MM.1S (cell line): Measurements from ENCODE around the gene MRI1.
"Not testable (repeated sequence)": the region's sequence is repeated elsewhere in the genome, so short reads cannot be mapped to it uniquely, and the experiment has no call there.

ENCODE experiments used
- DNase-seq: peaks from one replicate; pipeline ENCODE4 v3.0.0-alpha.2; 2015
- H2AFZ ChIP-seq: fragments of 300-600 bp; sonication (generic); 2 replicates; pipeline ENCODE4 v1.6.0; 2016; ENCODE audit warnings: antibody characterized with exemption, low read length
- H3F3A ChIP-seq: fragments of 300-600 bp; sonication (generic); 2 replicates; pipeline ENCODE4 v1.6.1; 2016; ENCODE audit warnings: mild to moderate bottlenecking, antibody characterized with exemption, low read length, moderate library complexity, mixed read lengths; ENCODE audit not compliant: insufficient read depth
- H3K27ac ChIP-seq: fragments of 300-600 bp; sonication (generic); 2 replicates; pipeline ENCODE4 v1.5.1; 2016; ENCODE audit warnings: mild to moderate bottlenecking, low read length
- H3K27me3 ChIP-seq: fragments of 300-600 bp; sonication (generic); replicated peaks from 2 replicates; pipeline ENCODE4 v1.6.0; 2016; ENCODE audit warnings: low read length; ENCODE audit not compliant: insufficient read depth
- H3K36me3 ChIP-seq: fragments of 300-600 bp; sonication (generic); replicated peaks from 2 replicates; pipeline ENCODE4 v1.6.1; 2016; ENCODE audit warnings: mild to moderate bottlenecking, low read length, mixed read lengths; ENCODE audit not compliant: insufficient read depth
- H3K4me1 ChIP-seq: fragments of 300-600 bp; sonication (generic); 2 replicates; pipeline ENCODE4 v1.6.1; 2016; ENCODE audit warnings: low read length, mixed read lengths
- H3K4me2 ChIP-seq: fragments of 300-600 bp; sonication (generic); 2 replicates; pipeline ENCODE4 v1.6.0; 2016; ENCODE audit warnings: low read depth, low read length
- H3K4me3 ChIP-seq: fragments of 300-600 bp; sonication (generic); 2 replicates; pipeline ENCODE4 v1.5.1; 2016; ENCODE audit warnings: low read length, mixed read lengths
- H3K79me2 ChIP-seq: fragments of 300-600 bp; sonication (generic); 2 replicates; pipeline ENCODE4 v1.6.1; 2016; ENCODE audit warnings: mixed run types, low read length, mixed read lengths
- H3K9ac ChIP-seq: fragments of 300-600 bp; sonication (generic); 2 replicates; pipeline ENCODE4 v1.6.1; 2016; ENCODE audit warnings: low read length, mixed read lengths
- H3K9me2 ChIP-seq: fragments of 300-600 bp; sonication (generic); replicated peaks from 2 replicates; pipeline ENCODE4 v1.6.1; 2016; ENCODE audit warnings: mild to moderate bottlenecking, low read length, mixed read lengths; ENCODE audit not compliant: insufficient read depth
- H3K9me3 ChIP-seq: fragments of 300-600 bp; sonication (generic); replicated peaks from 2 replicates; pipeline ENCODE4 v1.6.1; 2016; ENCODE audit warnings: mild to moderate bottlenecking, low read length, mixed read lengths; ENCODE audit not compliant: insufficient read depth
- H4K20me1 ChIP-seq: fragments of 300-600 bp; sonication (generic); 2 replicates; pipeline ENCODE4 v1.6.1; 2016; ENCODE audit warnings: mild to moderate bottlenecking, low read length, moderate library complexity, mixed read lengths; ENCODE audit not compliant: insufficient read depth
- EZH2 ChIP-seq: fragments of 300-600 bp; sonication (generic); optimal IDR thresholded peaks from 2 replicates; pipeline ENCODE3; 2017; ENCODE audit warnings: low read depth, mild to moderate bottlenecking, antibody characterized with exemption, low read length, mixed read lengths
- EZH2phosphoT487 ChIP-seq: fragments of 300-600 bp; sonication (generic); IDR thresholded peaks from 2 replicates; pipeline ENCODE4 v1.6.1; 2018; ENCODE audit warnings: antibody characterized with exemption, low read length
- TF ChIP-seq, protein P1 (sequence below): fragments of 300-600 bp; sonication (generic); IDR thresholded peaks from 2 replicates; pipeline ENCODE4 v1.5.1; 2016; ENCODE audit warnings: antibody characterized with exemption, low read length, mixed read lengths

The MRI1 gene

DNA sequence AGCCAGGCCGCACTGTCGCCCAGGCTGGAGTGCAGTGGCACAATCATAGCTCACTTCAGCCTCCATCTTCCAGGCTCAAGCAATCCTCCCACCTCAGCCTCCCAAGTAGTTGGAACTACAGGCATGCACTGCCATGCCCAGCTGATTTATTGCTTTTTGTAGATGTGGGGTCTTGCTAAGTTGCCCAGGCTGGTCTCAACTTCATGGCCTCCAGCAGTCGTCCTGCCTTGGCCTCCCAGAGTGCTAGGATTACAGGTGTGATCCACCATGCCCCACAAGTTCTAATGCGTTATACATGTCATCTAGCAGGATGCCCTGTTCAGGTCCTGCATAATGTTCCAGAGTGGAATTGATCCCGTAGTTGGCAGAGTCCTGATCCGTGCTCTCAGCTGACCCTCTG lies 14.5 kb downstream of the MRI1 start:
- Histone ChIP-seq H3K9me3 (no peaks in the 10 kb centered on the region), H3F3A (peaks cover 8% of the 10 kb centered on the region), H3K27me3 (no peaks in the 10 kb centered on the region), H3K27ac (no peak overlapping the region), H3K79me2 (peaks cover 27% of the 10 kb centered on the region), H4K20me1 (no peaks in the 10 kb centered on the region), H3K4me1 (0 out of 2 replicates have a peak, but pooled peaks cover 5% of the 10 kb centered on the region), H3K9me2 (no peaks in the 10 kb centered on the region), H2AFZ (no peak overlapping the region), H3K9ac (no peak overlapping the region), H3K4me2 (no peak overlapping the region), H3K36me3 (no peaks in the 10 kb centered on the region), H3K4me3 (no peak overlapping the region)
- no peak for DNase-seq
- TF ChIP-seq EZH2phosphoT487 (no peak), EZH2 (no peak)
- TF ChIP-seq, protein P1, sequence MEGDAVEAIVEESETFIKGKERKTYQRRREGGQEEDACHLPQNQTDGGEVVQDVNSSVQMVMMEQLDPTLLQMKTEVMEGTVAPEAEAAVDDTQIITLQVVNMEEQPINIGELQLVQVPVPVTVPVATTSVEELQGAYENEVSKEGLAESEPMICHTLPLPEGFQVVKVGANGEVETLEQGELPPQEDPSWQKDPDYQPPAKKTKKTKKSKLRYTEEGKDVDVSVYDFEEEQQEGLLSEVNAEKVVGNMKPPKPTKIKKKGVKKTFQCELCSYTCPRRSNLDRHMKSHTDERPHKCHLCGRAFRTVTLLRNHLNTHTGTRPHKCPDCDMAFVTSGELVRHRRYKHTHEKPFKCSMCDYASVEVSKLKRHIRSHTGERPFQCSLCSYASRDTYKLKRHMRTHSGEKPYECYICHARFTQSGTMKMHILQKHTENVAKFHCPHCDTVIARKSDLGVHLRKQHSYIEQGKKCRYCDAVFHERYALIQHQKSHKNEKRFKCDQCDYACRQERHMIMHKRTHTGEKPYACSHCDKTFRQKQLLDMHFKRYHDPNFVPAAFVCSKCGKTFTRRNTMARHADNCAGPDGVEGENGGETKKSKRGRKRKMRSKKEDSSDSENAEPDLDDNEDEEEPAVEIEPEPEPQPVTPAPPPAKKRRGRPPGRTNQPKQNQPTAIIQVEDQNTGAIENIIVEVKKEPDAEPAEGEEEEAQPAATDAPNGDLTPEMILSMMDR = no peak

DNA sequence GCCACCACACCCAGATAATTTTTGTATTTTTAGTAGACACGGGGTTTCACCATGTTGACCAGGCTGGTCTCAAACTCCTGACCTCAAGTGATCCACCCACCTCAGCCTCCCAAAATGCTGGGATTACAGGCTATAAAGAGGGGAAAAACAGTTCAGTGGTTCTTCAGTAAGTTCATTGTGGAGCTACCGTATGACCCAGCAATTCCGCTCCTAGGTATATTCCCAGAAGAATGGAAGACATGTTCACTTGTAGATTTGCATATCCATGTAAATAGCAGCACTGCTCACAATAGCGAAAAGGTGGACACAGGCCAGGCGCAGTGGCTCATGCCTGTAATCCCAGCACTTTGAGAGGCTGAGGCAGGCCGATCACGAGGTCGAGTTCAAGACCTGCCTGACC lies 15.5 kb downstream of the MRI1 start:
- not testable (repeated sequence) for H3K4me2 ChIP-seq, H3K36me3 ChIP-seq, H3K9me2 ChIP-seq, H3K9ac ChIP-seq, H3K27me3 ChIP-seq, H3F3A ChIP-seq, H3K9me3 ChIP-seq, H3K4me3 ChIP-seq, DNase-seq, H3K27ac ChIP-seq, H4K20me1 ChIP-seq, H2AFZ ChIP-seq
- peaks cover 22% of the 10 kb centered on the region for H3K79me2 ChIP-seq
- H3K4me1 ChIP-seq = peaks cover 12% of the 10 kb centered on the region; the same call in 1 of the 2 replicates

DNA sequence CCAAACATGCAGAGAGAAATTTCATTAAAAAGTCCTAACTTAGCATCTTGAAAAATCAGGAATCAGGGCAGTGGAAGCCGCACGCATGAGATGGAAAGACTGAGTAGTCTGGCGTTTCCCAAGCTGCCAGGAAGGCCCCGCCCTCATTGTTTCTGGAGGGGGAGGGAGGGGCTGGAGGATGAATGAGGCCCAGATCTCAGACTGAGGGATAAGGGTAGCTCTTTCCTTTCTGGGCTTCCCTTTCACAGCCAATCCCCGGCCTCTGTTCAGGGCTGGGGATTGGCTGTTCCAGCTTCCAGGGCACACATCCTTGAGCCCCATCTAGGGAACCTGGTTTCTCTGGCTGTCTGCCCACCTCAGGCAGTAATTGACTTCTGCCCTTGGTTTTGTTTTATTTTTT lies 17.2 kb downstream of the MRI1 start:
- no peak for DNase-seq
- H4K20me1 ChIP-seq = no peaks in the 10 kb centered on the region
- no peak overlapping the region for H3K27ac ChIP-seq
- H3K79me2 ChIP-seq = peaks cover 6% of the 10 kb centered on the region
- H3K27me3 ChIP-seq = no peaks in the 10 kb centered on the region
- H3K9me3 ChIP-seq = no peaks in the 10 kb centered on the region
- H3K36me3 ChIP-seq = no peaks in the 10 kb centered on the region
- no peaks in the 10 kb centered on the region for H3K9me2 ChIP-seq
- H3K4me1 ChIP-seq = peaks cover 11% of the 10 kb centered on the region; the same call in 1 of the 2 replicates
- H3K9ac ChIP-seq = no peak overlapping the region
- H3K4me2 ChIP-seq = no peak overlapping the region
- peaks cover 8% of the 10 kb centered on the region for H3F3A ChIP-seq
- H2AFZ ChIP-seq = no peak overlapping the region
- TF ChIP-seq EZH2phosphoT487 (no peak), EZH2 (no peak)
- TF ChIP-seq, protein P1 = no peak
- H3K4me3 ChIP-seq = no peak overlapping the region

DNA sequence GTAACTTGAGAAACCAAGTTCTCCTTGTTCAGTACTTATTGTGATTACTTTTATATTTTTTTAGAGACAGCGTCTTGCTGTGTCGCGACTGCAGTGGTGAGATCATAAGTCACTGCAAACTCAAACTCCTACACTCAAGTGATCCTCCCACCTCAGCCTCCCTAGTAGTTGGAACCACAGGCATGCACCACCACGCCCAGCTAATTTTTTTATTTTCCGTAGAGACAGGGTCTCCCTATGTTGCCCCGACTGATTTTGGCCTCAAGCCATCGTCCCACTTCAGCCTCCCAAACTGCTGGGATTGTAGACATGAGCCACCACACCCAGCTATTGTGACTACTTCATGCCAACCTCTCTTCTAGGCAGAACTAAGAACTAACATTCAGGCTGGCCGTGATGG lies 18.2 kb downstream of the MRI1 start:
- Histone ChIP-seq H3K27ac (no peak overlapping the region), H4K20me1 (no peaks in the 10 kb centered on the region), H3K4me3 (no peak overlapping the region), H3K9me2 (no peaks in the 10 kb centered on the region), H3K4me1 (peaks cover 11% of the 10 kb centered on the region; the same call in 1 of the 2 replicates), H3K79me2 (no peaks in the 10 kb centered on the region), H3K9me3 (no peaks in the 10 kb centered on the region), H3K27me3 (peaks cover under 1% of the 10 kb centered on the region; the same call in 1 of the 2 replicates), H3K9ac (no peak overlapping the region), H3F3A (peaks cover 8% of the 10 kb centered on the region), H2AFZ (no peak overlapping the region), H3K4me2 (no peak overlapping the region), H3K36me3 (no peaks in the 10 kb centered on the region)
- no peak for DNase-seq
- TF ChIP-seq EZH2phosphoT487 (no peak), EZH2 (no peak)
- TF ChIP-seq, protein P1 = no peak
